Tibial nerve (tissue), 4 donors: ENCODE data around the gene AHNAK.
A peak's percentile ranks its signal among the peaks of the same experiment; 100 is the strongest.
"Not testable (repeated sequence)": the region's sequence is repeated elsewhere in the genome, so short reads cannot be mapped to it uniquely, and the experiment has no call there.

Experiments used
- CTCF ChIP-seq, 5 experiments: fragments of 200-600 bp in 3 of 5; fragments of 450-650 bp in 2 of 5; sonication (generic) in 3 of 5; IDR thresholded peaks; one replicate each; pipeline ENCODE4 v1.5.1; 2016 to 2019; ENCODE audit warnings: antibody characterized with exemption in 5 of 5, mild to moderate bottlenecking in 3 of 5, moderate library complexity in 2 of 5
- EP300 ChIP-seq, 2 donors: sonication (generic); formaldehyde crosslinking; IDR thresholded peaks; one replicate each; pipeline ENCODE4 v1.6.1; 2017; ENCODE audit warnings: antibody characterized with exemption in 2 of 2, mild to moderate bottlenecking in 1 of 2
- POLR2A ChIP-seq, 2 donors: fragments of 450-650 bp; IDR thresholded peaks; one replicate each; pipeline ENCODE4 v1.6.1; 2017; ENCODE audit warnings: antibody characterized with exemption in 2 of 2, mild to moderate bottlenecking in 2 of 2, moderate library complexity in 2 of 2

- not testable (repeated sequence) for TF ChIP-seq POLR2A, CTCF (IDR thresholded peaks at IDR 0.05)
- TF ChIP-seq EP300 (IDR thresholded peaks at IDR 0.05), result peak in 1 of 2 donors; percentile 40
Observed at GRCh38 chr11:62499311-62499943, 47.2 kb downstream of the AHNAK start.
